GM19467 (cell line): ENCODE measurements around the gene FBLN1.
"Not testable (repeated sequence)": the region's sequence is repeated elsewhere in the genome, so short reads cannot be mapped to it uniquely, and the experiment has no call there.

Experiments
- ATAC-seq: cut with Tn5 transposase; IDR thresholded peaks from one replicate; pipeline ENCODE4 v1.9.1; 2021; ENCODE audit warnings: mild to moderate bottlenecking, moderate library complexity; ENCODE audit not compliant: unreplicated experiment

FBLN1 gene

DNA sequence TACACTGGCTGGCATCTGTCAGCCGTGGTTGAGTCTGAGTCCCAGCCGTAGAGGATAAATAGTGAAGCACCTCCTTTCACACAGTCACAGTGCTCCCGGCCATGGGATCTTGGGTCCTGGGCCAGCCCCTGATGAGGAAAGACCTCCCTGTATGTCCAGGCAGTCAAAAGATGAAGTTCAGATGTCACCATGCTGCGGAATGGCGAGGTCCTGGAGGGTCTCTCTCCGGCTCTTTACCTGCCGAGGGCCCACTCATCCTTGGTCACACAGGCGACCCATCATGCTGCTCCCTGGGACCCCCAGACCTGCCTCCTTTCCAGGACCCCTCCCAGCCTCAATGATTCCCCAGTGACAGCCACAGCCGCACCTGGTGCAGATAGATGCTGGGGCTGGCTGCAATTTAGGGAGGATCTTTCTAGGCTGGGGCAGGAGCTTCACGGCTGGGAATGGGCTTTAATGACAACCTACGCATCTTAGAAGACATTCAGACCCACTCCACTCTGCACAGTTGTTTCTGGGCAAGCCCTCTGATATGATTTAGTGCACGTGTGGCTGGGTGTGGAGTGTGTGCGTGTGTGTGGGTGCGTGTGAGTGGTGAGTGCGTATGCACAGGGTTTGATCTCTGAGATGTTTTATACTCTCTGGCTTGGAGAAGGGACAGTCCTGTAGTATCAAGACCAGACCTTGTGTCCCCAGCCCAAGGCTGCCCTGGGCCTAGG, 79.7 kb downstream of the FBLN1 start:
- no peak for ATAC-seq

DNA sequence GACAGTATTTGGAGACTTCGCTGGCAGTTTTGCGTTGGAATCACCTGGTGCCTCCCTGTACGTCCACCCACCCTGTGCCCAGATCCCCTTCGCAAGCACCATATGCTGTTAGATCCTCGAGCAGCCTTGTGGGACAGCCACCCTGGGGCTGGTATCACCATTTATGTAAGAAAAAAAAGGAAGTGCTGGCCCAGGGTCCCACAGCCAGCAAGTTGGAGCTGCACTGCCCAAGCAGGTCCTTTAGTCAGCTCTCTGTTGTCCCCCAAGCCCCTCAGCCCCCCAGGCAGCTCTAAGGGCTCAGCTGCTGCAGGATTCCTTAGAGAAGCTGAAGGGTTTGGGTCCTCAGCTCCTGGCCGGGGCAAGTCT, 80.3 kb downstream of the FBLN1 start:
- ATAC-seq = no peak

DNA sequence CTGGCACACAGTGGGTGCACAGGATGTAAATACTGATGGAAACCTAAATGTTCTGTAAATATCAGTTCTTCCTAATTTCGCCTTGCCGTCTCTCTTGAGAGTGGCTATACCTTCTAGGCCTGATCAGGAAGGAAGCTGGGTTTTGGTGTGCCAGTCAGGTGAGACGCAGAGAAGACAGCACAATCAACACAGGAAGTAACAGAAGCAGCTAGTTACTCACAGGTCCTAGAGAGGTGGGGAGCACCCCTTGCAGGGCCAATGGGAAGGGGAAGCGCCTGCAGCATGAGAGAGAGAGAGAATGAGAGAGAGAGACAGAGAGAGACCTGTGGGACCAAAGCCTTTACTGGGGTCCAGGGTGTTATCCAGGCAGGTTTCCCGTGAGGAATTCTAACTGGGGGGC, 80.8 kb downstream of the FBLN1 start:
- no peak for ATAC-seq

DNA sequence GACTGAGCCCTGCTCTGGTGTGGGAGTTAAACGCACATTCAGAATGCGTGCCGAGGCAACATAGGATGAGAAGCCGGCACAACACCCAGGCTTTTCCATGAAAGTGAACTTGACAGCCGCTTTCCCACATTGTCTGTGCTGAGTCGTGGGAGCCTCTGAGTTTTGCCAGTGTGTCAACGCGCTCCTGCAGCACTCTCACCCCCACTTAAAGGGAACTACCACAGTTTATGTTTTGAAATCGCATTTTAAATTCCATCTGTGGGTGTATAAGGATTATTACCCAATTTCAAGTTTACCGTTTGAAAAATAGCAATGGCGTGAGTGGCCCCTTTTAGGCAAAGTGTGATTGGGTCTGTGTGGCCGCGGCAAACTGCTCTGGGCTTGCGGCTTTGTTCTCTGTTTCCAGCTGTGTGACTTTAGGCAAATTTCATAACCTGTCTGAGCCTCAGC, 81.5 kb downstream of the FBLN1 start:
- ATAC-seq = no peak

DNA sequence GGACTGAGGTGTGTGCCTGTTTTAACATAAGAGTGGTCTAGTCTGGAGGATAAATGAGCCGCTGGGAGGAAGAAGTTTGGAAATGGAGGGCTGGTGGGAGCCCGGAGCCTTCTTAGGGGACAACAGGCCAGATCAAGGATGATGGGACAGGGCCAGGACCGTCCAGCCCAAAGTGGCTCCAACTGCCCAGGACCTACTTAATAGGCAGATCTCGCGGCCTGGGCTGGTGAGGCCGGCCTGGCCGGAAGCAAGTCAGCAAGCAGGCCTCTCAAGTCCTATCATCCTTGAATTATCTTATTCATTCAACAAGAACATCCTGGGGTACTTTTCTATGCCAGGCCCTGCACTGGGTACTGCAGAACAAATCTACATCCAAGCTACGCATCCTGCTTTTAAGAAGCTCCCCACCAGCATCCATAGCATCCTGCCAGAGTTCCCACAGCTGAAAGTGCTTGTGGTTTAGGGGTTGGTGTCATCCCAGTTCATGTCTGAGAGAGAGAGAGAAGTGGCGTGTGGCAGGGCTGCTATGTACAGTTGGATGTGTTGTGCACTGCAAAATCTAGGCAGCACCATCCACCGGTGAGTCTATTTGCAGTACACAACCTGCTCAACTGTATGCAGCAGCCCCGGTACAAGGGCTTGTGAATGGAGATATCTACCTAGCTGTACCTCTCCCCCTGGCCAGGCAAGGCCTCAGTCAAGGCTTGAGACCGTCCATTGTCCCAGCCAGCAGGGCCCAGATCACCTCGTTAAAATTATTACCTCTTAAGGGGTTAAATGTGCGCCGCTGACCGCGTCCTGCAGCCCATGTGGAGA, 82.1 kb downstream of the FBLN1 start:
- ATAC-seq = no peak

DNA sequence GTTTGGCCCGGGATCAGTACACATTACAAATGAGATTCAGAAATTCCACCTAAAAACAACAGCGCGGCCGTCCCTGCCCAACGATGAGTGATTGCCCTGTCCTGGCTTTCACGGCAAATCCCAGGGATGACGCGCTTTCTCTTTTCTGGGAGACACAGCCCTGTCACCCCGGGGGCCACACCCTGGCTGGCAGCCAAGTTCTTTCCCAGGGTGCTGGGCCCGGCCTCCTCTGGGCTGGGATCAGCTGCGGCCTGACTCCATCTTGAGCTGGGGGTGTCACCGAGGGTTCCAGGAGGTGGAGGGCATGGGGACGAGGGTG, 82.7 kb downstream of the FBLN1 start:
- ATAC-seq = no peak

DNA sequence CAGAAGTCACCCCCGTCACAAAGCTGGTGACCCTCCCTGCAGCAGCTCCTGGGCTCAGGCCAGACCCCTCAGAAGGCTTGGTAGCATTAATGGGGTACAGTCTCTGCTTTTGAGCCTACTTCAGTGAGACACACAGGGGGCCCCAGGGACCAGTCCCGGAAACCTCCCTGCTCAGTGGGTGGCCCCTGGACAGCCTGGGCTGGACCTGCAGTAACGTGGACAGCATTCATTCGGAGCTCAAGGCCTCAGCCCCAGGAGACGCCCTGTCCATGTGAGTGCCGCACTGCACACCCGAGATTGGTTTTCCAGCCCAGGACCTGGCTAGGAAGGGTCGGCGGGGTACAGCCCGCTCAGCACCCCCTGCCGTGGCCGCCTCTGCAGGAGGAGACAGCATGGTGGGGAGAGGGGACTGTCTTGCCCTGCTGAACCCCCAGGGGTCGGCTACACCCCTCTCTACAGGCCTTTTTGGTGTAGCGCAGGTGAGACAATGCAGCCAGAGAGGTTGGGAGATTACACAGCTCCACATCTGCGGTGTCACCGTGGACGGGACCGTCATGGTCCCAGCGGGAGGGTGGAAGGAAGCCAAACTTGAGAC, 83.4 kb downstream of the FBLN1 start:
- no peak for ATAC-seq

DNA sequence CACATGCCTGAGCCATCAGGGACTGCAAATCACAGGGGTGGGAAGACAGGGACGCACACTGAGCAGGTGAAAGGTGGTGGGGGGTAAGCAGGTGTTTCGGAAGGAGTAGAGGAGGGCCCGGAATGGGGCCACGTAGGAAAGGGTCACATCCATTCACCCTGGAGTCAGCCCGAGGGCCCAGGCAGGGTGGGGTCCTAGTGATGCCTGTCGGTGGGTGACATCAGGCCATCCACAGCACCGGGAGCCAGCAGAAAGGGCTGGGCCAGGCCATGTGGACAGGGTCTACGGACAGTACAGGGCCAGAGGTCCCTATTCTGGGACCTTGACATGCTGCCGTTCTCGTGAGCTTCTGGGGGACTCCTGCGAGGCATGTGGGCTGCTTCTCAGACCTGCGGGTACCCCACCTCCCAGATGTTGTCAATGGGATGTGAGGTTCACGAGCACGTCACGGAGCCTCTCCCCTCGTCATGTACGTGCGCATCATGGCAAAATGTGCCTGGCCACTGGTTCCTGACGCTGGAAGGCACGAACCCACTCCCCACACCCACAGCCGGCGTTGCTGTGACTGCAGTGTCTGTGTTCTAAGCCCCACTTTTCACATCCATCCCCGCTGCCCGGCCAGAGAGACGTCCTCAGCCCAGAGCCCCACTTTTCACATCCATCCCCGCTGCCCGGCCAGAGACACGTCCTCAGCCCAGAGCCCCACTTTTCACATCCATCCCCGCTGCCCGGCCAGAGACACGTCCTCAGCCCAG, 84.1 kb downstream of the FBLN1 start:
- ATAC-seq = no peak

DNA sequence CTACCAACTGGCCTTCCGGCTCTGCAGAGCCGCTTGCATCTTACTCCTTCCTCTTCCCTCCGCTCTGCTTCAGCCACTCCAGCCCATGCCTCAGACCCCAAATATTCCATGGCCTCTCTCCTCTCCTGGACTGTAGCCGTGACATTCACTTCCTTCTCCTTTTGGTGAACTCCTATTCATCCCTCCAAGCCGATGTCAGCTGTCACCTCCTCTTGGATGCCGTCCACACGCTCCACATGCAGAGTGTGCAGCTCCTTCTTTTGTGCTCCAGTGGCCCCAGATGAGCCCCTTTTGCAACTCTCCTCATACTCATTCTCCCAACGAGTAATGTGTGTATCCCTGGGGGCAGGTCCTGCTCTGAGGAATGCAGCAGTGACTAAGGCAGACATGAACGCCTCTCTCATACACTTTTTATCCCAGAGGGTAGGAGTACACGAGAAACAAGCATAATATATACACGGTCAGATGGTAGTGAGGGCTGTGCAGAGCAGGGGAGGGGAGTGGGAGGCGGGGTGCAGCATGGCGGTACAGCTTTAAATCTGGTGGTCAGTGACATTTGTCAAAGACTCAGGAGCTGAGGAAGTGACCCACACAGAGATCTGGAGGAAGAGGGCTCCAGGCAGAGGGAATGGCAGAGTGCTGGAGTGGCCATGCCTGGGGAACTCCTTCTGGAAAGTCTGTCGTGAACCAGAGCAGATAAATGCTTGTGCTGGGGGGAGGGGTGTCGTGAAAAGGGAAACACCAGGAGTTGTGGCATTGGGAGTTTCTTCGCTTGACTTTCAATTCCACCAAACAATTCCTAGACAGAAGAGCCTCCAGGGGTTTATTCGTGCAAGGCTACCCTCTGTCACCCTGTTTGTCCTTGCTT, 85.2 kb downstream of the FBLN1 start:
- no peak for ATAC-seq

DNA sequence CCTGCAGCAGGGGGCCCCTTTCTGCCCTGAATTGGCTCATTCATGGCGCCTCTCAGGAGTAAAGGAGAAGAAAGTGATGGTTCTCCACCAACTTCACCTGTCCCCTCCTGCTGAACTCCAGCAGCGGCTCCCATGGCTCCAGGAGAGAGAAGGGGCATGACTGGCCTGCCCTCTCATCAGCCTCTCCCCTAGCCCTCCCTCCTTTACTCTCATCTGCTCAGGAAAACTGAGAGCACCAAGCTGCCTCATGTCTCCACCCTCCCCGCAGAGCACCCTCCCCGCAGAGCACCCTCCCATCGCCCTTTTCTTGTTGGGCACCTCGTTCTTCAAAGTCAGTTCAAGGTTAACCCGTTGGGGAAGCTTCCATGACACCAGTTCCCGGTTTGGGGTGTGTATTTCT, 86.9 kb downstream of the FBLN1 start:
- no peak for ATAC-seq

DNA sequence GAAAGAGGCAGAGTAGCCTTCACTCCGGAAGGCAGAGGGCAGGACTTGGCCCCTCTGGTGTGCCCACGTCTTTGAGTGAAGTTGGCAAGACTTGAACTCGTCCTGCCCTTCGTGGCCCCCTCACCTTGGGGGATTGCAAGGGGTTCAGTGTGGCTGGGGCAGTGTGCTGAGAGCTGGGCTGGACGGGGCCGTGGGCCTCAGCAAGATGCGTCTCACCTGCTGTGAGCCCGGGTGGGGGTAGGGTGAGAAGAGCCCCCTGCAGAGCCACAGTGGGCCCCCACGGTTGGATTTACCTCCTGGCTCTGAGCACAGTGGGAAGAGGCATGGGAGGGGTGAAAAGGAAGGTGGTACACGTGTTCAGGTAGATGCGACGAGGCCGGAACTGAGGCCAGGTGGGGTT, 87.6 kb downstream of the FBLN1 start:
- no peak for ATAC-seq

DNA sequence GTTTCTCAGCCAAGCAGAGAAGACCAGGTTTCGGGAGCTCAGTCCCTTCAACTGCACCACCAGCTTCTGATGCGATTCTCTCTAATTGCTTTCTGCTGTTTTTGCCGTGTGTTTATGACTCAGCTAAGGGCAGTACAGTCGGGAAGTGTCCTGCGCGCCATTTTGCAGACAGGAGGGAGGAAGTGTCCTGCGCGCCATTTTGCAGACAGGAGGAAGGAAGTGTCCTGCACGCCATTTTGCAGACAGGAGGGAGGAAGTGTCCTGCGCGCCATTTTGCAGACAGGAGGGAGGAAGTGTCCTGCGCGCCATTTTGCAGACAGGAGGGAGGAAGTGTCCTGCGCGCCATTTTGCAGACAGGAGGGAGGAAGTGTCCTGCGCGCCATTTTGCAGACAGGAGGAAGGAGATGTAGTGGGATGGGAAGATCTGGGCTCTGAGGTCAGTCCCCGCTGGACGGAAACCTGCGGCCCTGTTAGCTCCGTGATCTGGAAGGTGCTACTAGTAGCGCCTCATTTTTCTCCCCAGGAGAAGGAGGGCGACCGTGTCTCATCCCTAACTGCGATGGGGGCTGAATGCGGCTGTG, 89.0 kb downstream of the FBLN1 start:
- not testable (repeated sequence) for ATAC-seq

DNA sequence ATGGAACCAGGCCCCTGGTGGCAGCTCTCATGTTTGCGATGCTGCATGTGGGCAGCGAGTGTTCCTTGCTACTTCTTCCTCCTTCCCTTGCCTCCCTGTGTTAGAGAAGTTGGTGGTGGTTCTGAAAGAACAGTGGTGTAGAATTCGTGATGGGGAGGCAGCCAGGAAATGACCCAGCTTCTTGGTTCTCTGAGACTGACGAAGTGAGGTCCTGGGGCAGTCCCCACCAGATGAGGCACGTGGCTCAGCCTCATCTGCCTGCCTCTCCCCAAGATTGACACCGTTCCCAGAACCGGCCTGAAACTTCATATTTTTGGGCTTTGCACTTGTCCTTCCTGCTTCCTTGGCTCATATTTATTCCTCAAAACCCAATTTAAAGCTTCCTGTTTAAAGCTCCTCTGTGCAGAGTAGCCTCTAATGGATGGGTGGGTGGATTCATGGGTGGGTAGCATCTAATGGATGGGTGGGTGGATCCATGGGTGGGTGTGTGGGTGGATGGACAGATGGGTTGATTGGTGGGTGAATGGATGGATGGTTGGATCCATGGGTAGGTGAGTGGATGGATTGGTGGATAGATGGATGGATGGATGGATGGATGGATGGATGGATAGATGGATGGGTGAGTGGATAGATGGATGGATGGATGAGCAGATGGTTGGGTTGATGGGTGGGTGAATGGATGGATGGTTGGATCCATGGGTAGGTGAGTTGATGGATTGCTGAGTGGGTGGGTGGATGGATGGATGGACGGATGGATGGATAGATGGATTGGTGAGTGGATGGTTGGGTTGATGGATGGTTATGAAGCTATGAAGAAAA, 91.6 kb downstream of the FBLN1 start:
- no peak for ATAC-seq

DNA sequence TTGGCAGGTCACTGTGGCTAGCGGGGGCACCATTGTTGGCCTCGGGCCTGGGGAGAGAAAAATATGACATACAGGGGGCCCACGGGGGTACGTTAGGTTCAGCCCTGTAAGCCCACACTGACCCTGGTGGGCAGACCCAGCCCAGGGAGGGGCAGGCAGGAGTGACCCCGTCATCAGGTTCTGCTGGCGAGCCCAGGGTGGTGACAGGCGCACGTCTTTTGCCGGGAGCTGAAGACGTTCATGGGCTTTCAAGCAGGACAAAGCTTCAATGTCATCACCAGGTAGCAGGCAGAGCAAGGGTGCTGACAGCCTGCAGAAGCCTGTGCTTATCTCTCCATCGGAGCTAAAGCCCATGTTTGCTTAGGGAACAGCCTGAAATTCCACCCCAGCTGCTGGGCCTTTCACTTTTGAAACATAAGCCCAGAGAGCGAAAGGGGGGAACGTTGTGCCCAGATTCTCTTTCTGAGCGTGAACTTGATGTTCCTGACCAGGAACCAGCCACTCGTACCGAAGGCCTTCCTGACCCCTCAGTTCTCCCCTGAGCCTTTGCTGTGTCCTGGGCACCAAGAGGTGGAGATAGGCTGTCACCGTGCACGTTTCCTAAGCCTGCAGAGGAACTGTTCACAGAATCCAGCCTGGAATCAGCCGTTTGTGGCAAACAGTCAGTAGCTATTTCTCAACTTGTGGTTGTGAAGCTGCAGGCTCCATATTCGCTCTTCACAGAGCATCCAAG, 94.9 kb downstream of the FBLN1 start:
- ATAC-seq = no peak

DNA sequence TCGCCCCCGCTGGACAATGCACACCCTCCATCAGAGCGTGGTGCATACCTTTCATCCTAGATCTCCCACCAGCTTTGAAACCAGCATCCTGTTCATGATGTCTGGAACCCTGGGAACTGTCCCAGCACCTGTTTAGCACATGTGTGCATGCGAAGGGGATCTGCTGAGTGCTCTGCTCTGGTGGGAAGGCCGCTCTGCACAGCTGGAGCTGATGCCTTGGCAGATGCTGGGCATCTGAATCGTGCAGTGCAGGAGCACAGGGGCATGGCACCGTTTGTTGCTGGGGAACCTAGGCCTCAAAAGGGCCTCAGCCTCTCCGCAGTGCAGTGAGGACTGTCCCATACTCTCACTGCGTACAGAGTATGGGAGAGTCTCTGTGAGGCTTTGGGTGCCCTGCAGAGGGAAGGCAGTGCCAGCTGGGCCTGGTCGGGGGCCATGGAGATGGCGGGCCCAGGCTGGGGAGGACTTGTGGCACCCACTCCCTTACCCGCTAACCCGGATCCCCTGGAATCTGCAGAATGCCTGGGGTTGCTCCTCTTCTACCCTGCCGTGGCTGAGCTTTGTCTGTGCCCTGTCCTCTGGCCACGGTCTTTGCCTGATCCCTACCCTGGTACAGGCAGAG, 96.0 kb downstream of the FBLN1 start:
- ATAC-seq = no peak

DNA sequence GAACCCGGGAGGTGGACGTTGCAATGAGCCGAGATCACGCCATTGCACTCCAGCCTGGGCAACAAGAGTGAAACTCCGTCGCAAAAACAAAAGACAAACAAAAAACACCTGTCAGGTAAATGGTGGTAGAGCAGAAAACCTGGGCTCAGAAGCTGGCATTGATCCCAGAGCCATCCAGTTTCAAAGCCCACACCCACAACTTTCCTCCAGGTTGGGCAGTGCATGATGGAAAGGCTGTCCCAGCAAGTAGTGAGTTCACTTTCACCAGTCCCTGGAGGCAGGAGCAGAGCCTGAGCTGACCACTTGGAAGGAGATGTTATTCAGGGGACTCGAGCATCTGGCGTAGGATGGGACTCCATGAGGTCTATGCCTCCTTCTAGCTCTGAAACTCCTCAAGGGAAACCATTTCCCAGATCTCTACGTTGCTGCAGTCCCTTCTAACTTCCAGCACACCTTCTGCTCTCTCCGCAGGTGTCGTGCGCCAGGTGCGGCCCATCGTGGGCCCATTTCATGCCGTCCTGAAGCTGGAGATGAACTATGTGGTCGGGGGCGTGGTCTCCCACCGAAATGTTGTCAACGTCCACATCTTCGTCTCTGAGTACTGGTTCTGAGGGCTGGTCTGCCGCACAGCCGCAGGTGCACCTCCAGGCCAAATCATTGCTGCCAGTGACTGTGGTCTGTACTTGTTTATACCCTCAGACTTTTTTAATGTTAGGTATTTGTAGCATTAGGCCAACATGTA, 97.3 kb downstream of the FBLN1 start:
- no peak for ATAC-seq
